Hematopoietic multipotent progenitor cell (in vitro differentiated cells): ENCODE data around the gene CDPF1. TPM values are rescaled to one million over a fixed set of nuclear protein-coding genes. Genes with fewer than 3 reads are reported as not detected.
"Not testable (repeated sequence)": the region's sequence is repeated elsewhere in the genome, so short reads cannot be mapped to it uniquely, and the experiment has no call there.

Experiments
- DNase-seq, 3 donors: peaks; one replicate each; pipeline ENCODE4 v3.0.0-alpha.2; 2011 to 2015; ENCODE audit warnings: low read depth in 2 of 3, low spot score in 2 of 3
- total RNA-seq: library from RNA; depleted of rRNA; stranded (reverse); fragments of >200 nt; gene quantifications from one replicate; pipeline ENCODE4 v1.2.3, GENCODE V29; 2012

Gene CDPF1
- total RNA-seq, 1 donor, result 18.9 TPM

GRCh38 chr22:46230262-46230901 is 19.7 kb downstream of the CDPF1 start:
- no peak for DNase-seq

GRCh38 chr22:46229701-46230100 is 20.4 kb downstream of the CDPF1 start:
- DNase-seq, result no peak

- no peak for DNase-seq
These were observed 23.5 kb downstream of the CDPF1 start for GRCh38 chr22:46226577-46226976.

GRCh38 chr22:46225631-46226030 is 24.5 kb downstream of the CDPF1 start:
- no peak for DNase-seq

GRCh38 chr22:46224898-46225290 is 25.2 kb downstream of the CDPF1 start:
- no peak for DNase-seq

- no peak for DNase-seq
These were observed 25.8 kb downstream of the CDPF1 start for GRCh38 chr22:46224044-46224897.

GRCh38 chr22:46220921-46221320 is 29.2 kb downstream of the CDPF1 start:
- no peak for DNase-seq

GRCh38 chr22:46219636-46220035 is 30.5 kb downstream of the CDPF1 start:
- no peak for DNase-seq

GRCh38 chr22:46214616-46215015 is 35.5 kb downstream of the CDPF1 start:
- no peak for DNase-seq

- no peak for DNase-seq
These were observed 35.9 kb downstream of the CDPF1 start for GRCh38 chr22:46214149-46214548.

GRCh38 chr22:46213052-46213451 is 37.0 kb downstream of the CDPF1 start:
- no peak for DNase-seq

GRCh38 chr22:46212195-46212594 is 37.9 kb downstream of the CDPF1 start:
- DNase-seq, result no peak

- DNase-seq, result peak in 2 of 3 donors; percentile 5 to 13
These were observed 40.8 kb downstream of the CDPF1 start for GRCh38 chr22:46209262-46209661.

GRCh38 chr22:46203601-46203980 is 46.5 kb downstream of the CDPF1 start:
- DNase-seq, result no peak

GRCh38 chr22:46202897-46203600 is 47.0 kb downstream of the CDPF1 start:
- DNase-seq, result no peak

GRCh38 chr22:46201059-46201757 is 48.9 kb downstream of the CDPF1 start:
- DNase-seq, result no peak

GRCh38 chr22:46198806-46199205 is 51.3 kb downstream of the CDPF1 start:
- DNase-seq, result not testable (repeated sequence)

GRCh38 chr22:46198274-46198673 is 51.8 kb downstream of the CDPF1 start:
- no peak for DNase-seq

GRCh38 chr22:46196278-46196677 is 53.8 kb downstream of the CDPF1 start:
- DNase-seq, result no peak

- no peak for DNase-seq
These were observed 54.5 kb downstream of the CDPF1 start for GRCh38 chr22:46195487-46196165.
